ENCODE data around the gene AIMP1.
A peak's percentile ranks its signal among the peaks of the same experiment; 100 is the strongest.
"Not testable (repeated sequence)": the region's sequence is repeated elsewhere in the genome, so short reads cannot be mapped to it uniquely, and the experiment has no call there.

Gene AIMP1

DNA sequence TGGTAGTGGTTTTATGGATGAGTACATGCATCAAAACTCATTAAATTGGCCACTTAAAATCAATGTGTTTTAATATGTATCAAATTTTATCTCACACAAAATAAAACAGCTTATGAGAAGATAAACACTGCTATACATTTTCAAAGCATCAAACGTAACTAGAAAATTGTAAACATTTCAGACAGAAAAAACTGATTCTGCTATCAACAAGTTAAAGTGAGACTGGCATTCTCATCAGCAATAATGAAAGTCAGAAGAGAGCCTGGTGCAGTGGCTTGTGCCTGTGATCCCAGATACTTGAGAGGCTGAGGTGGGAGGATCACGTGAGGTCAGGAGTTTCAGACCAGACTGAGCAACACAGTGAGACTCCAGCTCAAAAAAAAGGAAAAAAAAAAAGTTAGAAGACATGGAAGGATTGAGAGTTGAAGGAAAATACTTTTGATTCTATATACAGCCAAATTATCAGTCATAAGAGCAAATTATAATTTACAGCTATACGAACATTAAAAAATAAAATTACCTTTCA is 3.3 kb upstream of the AIMP1 start:
- DNase-seq (ENCODE audit: low spot score), result no peak

DNA sequence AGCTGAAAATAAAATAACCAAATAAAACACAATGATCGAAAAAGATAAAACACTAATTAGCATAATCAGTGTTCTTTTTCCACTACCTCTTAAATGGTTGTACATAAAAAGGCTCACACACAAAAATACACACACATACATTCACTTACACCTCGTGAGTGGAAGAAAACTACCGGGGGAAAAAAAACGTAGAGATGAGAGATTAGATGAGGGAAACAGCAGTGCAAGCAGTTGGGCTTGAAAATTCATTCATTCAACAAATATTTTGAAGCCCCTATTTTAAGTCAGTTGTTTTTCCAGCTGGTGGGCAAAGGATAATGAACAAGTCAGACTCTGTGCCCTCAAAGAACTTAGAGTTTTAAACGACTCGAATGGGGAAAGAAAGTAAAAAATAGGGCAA is 1.4 kb upstream of the AIMP1 start:
- no peak for DNase-seq (ENCODE audit: low spot score)

DNA sequence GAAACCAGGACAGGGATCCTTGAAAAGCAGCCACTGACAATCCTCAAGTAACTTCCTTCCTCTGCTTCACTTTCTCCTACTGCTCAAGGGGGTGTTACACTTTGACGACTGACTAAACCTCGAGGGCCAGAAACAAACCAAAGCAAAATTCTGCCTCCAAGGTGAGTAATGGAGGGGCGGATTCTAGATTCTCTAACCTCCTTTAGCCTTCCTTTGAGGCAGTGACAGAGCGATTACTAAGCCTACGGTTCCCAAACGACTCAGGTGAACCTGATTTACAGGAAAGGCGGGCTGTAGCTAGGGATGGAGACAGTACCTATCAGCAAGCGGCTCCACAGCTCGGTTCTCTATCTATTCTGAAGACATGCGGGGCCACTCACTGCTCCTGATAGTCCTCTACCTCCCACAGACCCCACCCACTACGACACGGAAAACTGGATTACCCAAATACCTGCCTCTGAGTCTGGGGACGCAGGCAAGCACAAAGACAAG is 828 bp upstream of the AIMP1 start:
- DNase-seq (ENCODE audit: low spot score), result peak; percentile 18

DNA sequence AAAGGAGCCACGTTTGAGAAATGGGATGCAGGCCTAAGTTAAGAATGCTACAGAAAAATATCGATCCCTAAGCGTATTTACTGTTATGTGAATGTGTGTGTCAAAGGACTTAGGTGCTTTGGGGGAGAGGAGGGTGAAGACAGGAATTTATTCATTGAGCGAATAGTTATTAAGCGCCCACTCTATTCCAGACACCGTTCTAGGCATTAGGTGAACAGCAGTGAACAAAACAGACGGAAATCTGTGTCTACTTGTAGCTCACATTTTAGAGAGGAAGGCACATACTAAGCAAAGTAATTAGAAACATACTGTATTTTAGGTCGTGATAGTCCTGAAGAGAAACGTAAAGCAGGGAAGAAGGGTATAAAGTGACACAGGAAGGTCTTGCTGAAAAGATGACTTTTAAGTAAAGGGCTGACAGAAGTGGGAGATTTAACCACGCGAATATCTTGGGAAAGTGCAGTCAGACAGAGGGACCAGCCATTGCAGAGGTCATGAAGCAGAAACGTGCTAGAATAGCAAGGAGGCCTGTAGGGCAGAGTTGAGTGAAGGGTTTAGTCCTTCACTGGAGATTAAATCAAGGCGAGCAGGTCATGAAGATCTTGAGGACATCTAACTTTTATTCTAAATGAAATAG is 541 bp downstream of the AIMP1 start:
- no peak for DNase-seq (ENCODE audit: low spot score)

DNA sequence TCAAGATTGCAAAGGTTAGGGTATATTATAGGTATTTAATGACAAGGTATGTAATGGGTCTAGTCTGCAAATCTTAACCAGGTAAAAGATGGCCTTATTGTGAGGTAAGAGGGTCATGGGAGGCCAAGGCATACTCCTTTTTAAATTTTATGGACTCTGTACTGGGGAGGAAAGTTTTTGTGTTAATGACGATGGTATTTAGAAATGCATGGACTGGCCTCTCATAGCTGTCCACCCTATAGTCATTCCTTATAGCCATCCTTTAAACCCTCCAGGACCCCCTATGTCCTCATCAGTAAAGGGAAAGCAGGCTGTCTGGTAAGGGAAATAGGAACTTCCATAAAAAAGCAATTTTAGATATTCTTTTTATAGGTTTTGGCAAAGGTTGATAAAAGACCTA is 1.5 kb downstream of the AIMP1 start:
- no peak for DNase-seq (ENCODE audit: low spot score)

DNA sequence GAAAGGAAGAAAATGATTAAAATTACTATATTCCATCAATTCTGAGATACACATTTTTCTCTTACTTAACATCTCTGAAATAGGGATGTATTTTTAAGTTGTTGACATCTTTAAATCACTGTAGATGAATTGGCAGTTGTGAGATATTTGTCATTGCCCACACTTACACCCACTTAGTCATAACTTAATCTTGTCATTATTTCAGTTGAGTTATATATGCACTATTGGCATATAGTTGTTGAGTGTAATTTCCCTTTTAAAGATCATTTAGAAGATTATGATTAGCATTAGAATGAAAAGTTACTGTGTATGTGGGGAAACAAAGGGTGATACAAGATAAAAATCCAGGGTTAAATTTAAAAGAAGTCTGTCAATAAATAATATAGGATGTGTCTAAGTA is 2.2 kb downstream of the AIMP1 start:
- no peak for DNase-seq (ENCODE audit: low spot score)

DNA sequence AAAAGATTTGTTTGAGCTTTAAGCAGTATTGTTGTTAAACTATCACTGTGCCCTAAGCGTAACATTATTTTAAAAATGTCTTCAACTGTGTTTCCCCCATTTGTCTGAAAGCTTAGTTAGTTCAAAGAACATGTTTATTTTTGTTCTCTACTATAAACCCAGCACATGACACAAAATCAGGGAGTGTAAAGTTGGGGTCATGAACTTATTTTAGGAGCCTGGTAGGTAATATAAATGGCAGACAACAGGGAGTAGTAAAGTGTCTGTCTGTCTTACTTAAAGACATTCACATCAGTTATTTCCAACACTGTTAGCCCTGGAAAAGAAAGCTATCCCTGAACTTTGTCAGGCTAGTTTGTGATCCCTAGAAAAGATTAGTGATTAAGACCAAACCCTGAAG is 3.9 kb downstream of the AIMP1 start:
- DNase-seq (ENCODE audit: low spot score), result no peak

DNA sequence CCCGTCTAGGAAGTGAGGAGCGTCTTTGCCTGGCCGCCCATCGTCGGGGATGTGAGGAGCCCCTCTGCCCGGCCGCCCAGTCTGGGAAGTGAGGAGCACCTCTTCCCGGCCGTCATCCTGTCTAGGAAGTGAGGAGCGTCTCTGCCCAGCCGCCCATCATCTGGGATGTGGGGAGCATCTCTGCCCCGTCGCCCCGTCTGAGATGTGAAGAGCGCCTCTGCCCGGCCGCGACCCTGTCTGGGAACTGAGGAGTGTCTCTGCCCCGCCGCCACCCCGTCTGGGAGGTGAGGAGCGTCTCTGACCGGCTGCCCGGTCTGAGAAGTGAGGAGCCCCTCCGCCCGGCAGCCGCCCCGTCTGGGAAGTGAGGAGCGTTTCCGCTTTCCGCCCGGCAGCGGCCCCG is 4.8 kb downstream of the AIMP1 start:
- not testable (repeated sequence) for DNase-seq (ENCODE audit: low spot score)

DNA sequence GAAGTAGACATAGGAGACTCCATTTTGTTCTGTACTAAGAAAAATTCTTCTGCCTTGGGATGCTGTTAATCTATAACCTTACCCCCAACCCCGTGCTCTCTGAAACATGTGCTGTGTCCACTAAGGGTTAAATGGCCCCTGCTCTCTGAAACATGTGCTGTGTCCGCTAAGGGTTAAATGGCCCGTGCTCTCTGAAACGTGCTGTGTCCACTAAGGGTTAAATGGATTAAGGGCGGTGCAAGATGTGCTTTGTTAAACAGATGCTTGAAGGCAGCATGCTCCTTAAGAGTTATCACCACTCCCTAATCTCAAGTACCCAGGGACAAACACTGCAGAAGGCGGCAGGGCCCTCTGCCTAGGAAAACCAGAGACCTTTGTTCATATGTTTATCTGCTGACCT is 5.5 kb downstream of the AIMP1 start:
- DNase-seq (ENCODE audit: low spot score), result not testable (repeated sequence)

DNA sequence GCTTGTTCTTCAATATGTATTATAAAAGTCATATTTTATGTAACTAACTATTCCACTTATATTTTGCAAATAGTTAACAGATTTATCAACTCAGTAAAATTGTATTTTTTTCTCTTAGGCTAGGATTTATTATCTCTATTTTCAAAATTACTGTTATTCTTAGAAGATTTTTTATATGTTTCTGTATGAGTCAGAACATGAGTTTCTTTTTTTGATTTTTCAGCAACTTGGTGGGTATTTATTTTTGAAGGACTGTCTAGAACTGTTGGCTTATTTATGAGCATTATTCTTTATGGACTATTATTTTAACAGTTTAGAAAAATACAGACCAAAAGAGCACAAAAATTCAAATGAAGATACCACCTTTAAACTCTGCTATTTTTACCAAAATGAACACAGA is 6.8 kb downstream of the AIMP1 start:
- DNase-seq (ENCODE audit: low spot score), result no peak

DNA sequence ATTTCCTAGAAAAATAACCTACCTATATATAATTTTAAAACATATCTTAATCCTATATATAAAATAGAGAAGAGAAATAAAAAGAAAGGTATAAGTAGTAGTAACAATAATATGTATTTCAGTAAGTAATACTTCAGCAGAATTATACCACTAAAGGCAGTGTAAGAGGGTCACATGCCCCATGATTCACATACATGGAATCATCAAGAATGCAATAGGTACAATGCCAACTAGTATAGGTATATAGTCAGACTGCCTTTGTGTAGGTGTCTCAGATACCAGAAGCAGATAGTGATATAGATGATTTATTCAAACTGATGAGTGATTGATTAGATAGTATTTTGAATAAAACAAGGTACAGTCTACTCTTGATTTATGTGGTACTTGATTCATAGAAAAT is 9.4 kb downstream of the AIMP1 start:
- no peak for DNase-seq (ENCODE audit: low spot score)

DNA sequence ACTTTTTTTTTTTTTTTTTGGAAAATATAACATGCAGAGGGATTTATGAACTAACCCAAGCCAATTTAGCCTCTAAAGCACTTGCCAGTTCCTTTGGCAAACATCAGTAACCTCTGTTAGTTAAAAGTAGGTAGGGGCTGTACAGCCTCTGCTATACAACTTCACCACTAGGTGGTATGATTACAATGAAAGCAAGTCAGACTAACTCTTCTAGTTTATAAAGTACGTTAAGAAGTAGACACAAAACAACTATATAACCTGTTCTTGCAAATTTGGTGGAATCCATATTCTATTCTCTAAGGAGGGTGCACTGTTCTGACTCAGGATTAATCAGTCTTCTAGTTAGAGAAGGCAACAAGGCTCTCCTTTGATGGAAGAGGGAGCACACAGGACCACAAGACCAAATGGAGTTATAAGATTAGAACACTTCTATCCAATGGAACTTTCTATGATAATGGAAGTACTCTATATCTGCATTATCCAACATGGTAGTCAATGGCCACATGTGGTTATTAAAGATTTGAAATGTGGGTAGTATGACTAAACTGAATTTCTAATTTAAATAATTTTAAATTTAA is 12.8 kb downstream of the AIMP1 start:
- peak; percentile 53 for DNase-seq (ENCODE audit: low spot score)

DNA sequence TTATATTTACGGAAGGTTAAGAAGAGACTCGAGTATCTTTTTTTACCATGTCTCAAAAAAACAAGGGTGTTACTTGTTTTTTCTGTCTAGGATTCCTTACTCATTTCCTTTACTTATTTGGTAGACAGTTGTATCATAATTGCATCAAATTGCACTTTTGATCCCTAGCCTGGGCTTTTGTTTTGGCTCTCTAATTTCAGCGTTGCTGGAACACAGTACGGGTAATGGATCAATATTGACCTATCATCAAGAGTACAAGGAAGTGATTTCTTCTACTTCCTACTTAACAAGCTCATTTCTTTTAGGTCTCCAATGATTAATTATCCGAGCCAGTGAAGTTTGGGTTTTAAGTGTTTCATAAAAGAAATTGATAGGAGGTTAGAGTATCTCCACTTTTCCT is 16.8 kb downstream of the AIMP1 start:
- no peak for DNase-seq (ENCODE audit: low spot score)

DNA sequence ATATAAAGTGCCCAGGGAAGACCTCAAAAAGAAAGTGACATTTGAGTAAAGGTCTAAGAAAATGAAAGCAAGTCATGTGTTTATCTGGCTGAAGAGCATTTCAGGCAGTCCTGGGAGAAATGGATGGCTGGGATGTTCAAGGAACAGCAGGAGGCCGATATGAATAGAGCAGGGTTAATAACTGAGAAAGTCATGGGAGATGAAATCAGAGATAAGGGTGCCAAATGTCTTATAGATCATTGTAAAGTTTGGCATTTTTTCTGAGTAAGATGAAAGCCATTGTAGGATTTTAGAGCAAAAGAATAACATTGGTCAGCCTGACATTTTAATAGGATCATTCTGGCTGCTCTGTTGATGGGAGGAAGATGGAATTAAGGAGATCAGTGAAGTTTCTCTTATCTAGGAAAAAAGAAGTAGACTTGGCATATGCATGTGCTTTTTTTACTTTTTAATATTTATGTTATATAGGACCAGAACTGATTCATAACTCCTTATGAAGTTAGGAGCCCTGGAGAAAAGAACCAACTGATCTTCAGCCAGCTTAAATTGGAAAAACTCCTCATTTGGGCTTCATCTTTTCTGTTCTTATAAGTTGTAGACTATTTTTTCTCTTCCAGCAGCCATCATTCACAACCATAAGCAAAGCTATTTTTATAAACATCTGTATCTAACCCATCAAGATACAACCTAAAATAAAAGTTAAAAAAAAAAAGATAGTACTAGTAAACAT is 18.6 kb downstream of the AIMP1 start:
- no peak for DNase-seq (ENCODE audit: low spot score)

DNA sequence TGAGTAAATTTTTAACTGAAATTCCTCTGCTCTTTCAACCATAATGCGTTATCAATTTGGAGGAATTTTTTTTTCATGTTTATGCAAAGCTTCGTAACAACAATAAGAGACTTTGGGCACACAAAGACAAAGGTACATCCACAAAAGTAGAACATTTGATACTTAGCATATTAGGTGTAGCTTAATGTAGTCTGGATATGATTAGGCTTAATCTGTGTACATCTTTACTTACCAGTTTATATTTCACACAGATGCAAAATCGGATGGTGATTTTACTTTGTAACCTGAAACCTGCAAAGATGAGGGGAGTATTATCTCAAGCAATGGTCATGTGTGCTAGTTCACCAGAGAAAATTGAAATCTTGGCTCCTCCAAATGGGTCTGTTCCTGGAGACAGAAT is 20.3 kb downstream of the AIMP1 start:
- no peak for DNase-seq (ENCODE audit: low spot score)

DNA sequence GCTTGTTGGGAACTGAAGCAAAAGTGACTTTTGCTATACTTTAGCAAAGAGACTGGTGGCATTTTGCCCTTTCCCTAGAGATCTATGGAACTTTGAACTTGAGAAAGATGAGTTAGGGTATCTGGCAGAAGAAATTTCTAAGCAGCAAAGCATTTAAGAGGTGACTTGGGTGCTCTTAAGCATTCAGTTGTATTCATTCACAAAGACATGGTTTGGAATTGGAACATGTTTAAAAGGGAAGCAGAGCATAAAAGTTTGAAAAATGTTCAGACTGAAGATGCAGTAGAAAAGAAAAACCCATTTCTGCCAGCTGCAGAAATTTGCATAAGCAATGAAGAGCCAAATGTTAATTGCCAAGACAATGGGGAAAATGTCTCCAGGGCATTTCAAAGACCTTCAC is 21.6 kb downstream of the AIMP1 start:
- DNase-seq (ENCODE audit: low spot score), result no peak

DNA sequence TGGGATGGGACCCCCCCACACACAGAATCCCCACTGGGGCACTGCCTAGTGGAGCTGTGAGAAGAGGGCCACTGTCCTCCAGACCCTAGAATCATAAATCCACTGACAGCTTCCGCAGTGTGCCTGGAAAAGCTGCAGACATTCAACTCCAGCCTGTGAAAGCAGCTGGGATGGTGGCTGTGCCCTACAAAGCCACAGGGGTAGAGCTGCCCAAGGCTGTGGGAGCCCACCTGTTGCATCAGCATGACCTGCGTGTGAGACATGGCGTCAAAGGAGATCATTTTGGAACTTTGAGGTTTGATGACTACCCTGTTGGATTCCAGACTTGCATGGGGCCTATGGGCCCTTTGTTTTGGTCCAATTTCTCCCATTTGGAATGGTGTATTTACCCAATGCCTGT is 22.3 kb downstream of the AIMP1 start:
- no peak for DNase-seq (ENCODE audit: low spot score)

DNA sequence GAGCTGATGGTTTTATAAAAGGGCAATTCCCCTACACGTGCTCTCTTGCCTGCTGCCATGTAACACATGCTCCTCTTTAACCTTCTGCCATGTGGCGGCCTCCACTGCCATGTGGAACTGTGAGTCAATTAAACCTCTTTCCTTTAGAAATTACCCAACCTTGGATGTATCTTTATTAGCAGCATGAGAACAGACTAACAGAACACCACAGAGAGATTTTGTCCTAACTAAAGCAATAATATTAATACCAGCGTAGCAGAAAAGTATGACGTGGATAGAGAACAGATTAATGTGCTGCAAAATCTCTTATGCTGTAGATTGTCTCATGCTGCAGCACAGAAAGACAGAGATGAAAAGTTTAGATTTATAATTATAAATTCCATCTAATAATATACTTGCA is 23.1 kb downstream of the AIMP1 start:
- DNase-seq (ENCODE audit: low spot score), result no peak

DNA sequence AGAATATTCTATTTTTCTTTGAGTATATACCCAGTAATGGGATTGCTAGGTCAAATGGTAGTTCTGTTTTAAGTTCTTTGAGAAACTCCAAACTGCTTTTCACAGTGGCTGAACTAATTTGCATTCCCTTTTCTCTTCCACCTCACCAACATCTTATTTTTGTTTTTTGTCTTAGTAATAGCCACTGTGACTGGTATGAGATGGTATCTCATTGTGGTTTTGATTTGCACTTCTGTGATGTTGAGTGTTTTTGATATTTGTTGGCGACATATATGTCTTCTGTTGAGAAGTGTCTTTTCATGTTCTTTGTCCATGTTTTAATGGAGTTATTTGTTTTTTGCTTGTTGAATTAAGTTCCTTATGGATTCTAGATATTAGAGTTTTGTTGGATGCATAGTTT is 24.4 kb downstream of the AIMP1 start:
- no peak for DNase-seq (ENCODE audit: low spot score)

DNA sequence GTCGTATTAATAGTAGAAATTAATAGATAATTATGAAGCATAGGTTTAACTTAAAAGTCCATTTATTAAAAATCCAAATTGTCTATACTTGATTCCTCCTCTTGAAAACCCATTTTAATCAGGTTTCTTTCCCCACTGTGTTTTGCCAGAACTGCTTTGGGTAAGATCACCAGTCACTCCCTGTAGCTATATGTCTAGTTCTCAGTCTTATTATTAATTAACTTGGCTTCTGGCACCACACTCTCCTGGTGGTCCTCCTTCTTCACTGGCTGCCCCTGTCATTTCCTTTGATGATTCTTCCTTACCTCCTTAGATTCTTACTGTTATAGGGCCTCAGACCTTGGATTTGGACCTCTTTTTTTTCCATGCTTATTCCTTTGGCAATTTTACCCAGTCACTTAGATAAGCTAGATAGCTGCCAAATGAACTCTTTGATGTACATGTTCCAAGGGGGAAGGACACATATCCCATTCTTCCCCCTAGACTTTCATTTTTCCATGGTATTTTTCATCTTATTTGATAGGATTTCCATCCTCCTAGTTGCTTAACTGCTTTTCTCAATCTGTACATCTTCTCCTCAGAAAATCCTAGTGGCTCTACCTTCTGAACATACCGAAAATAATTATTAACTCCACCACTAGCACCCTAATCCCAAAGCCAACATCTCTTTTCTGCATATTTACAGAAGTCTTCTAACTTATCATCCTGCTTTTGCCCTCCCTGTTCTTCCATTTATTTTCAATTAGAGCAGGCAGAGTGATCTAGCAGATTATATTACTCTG is 27.7 kb downstream of the AIMP1 start:
- DNase-seq (ENCODE audit: low spot score), result no peak

DNA sequence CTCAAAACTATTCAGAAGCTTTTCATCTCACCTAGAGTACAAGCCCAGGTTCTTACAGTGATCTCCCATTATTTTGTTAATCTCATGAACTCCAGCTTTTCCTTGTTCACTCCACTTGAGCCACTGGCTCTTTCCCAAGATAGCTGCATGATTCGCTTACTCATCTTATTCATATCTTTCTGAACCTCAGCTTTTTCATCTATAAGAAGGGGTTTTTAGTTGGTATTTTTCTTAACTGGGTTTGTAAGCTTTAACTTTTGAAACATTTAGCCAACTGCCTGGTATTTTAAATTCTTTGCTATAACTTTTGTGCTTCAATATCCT is 28.3 kb downstream of the AIMP1 start:
- DNase-seq (ENCODE audit: low spot score), result peak; percentile 24

DNA sequence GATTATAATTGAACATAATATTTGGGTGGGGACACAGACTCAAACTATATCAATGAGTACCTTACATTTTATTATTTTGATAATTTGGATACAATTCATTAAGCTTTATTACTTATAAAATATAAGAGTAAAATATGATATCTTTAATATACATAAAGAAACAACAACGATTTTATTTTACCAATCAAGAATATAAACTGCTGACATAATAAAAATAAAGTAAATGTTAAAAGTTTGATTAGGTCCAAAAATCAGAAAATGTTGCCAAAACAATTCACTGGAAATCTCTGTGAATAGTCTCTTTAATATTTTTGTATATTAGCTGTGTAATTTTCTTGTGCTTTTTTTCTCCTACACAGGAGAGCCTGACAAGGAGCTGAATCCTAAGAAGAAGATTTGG is 30.8 kb downstream of the AIMP1 start:
- no peak for DNase-seq (ENCODE audit: low spot score)

DNA sequence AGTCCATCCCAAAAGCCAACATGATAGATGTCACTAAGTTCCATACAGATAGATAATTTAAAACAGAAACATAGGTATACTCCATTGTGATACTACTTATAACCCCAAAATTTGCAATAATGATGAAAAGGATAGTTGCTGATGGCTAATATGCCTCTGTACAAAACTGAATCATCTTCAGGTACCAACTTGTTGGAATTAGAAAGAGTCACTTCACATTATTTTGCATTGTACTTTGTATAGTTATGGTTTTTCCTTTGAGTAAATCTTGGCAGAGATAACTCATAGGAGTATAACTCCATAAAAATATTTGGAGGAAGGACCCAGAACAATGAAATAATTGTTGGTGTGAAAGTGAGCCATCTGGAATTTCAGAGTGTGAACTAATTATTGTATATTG is 34.7 kb downstream of the AIMP1 start:
- DNase-seq (ENCODE audit: low spot score), result no peak
